Measurements from ENCODE around the gene FRMD6. TPM values are rescaled to one million over a fixed set of nuclear protein-coding genes. Genes with fewer than 3 reads are reported as not detected.

The FRMD6 gene
- total RNA-seq, 1 experiment from 2014 or later: 9.6 TPM

DNA sequence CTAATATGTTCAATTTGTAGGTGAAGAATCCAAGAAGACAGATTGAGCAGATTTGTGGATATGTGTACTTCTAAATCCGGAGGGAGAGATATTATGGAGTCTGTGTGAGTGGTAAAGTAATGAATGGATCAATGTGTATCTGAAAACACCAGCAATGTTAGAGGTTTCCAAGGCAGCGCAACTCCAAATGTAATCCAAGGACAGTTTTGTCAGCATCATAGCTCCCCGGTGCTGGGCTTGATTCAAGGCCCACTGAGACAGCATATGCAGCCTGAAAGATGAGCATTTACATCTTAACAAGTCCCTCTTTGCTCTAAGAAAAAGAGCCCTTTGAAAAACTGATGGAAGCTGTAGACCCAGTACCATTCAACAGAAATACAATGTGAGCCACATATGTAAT is 38.3 kb upstream of the FRMD6 start:
- Histone ChIP-seq H3K23ac (ENCODE audit: insufficient read length, low read depth, low read length) (no peak overlapping the region), H2BK15ac (ENCODE audit: low read depth, low read length) (no peak overlapping the region), H3K9me3 (ENCODE audit: control insufficient read depth, low read depth, low read length) (no peaks in the 10 kb centered on the region), H3K18ac (ENCODE audit: insufficient read length, low read depth, low read length) (no peak overlapping the region), H2AK5ac (ENCODE audit: insufficient read length, low read length) (no peak overlapping the region), H3K23me2 (ENCODE audit: insufficient read length, low read depth, low read length, poor library complexity, severe bottlenecking) (no peaks in the 10 kb centered on the region), H3K4me2 (ENCODE audit: insufficient read depth, insufficient read length, low read length) (no peak overlapping the region), H3K56ac (ENCODE audit: insufficient read length, low read depth, low read length) (no peak overlapping the region), H4K8ac (replicated peaks; ENCODE audit: insufficient read length, low read depth, low read length) (no peak overlapping the region), H3K79me2 (ENCODE audit: insufficient read depth, low read length) (no peaks in the 10 kb centered on the region), H4K20me1 (ENCODE audit: control insufficient read depth, insufficient read depth, insufficient read length) (no peaks in the 10 kb centered on the region), H3K4ac (ENCODE audit: low read depth, low read length) (no peak overlapping the region), H3K27ac (ENCODE audit: insufficient read length, low read depth, low read length) (no peak overlapping the region), H2AFZ (ENCODE audit: low read length) (no peak overlapping the region), H3K79me1 (ENCODE audit: insufficient read depth, low read depth, low read length, poor library complexity, severe bottlenecking) (no peaks in the 10 kb centered on the region), H4K91ac (ENCODE audit: insufficient read length, low read depth, low read length) (no peak overlapping the region), H3K14ac (ENCODE audit: insufficient read depth, low read length) (no peak overlapping the region), H4K5ac (ENCODE audit: insufficient read length, low read depth, low read length) (no peak overlapping the region), H3T11ph (ENCODE audit: low read length) (no peak overlapping the region), H2BK12ac (ENCODE audit: insufficient read length, low read depth, low read length) (no peak overlapping the region), H2BK120ac (ENCODE audit: low read depth, low read length, poor library complexity, severe bottlenecking) (no peak overlapping the region), H2BK20ac (ENCODE audit: low read depth, low read length, poor library complexity, severe bottlenecking) (no peak overlapping the region), H3K4me1 (ENCODE audit: insufficient read depth, low read length) (no peaks in the 10 kb centered on the region), H3K27me3 (ENCODE audit: insufficient read depth, low read length) (no peaks in the 10 kb centered on the region), H2BK5ac (ENCODE audit: insufficient read length, low read length) (no peak overlapping the region), H3K9ac (ENCODE audit: extremely low read depth, insufficient read length, low read length) (no peak overlapping the region)
- no peak overlapping the region for H3K27ac Mint-ChIP-seq
- TF ChIP-seq CTCF (conservative IDR thresholded peaks at IDR 0.05): no peak
- DNase-seq: no peak
- H3K36me3 Mint-ChIP-seq (ENCODE audit: insufficient read depth in 1 of 3, low read depth in 3 of 3): no peaks in the 10 kb centered on the region
- WGBS (ENCODE audit: extremely low coverage, insufficient read length, low lambda C conversion rate): no CpG with 5 or more reads among the region's 3 CpGs
- no peaks in the 10 kb centered on the region for H3K9me3 Mint-ChIP-seq
- H3K4me3 Mint-ChIP-seq: no peak overlapping the region
- H3K4me1 Mint-ChIP-seq: peaks cover 6 to 18% of the 10 kb centered on the region in 2 experiments
- no peaks in the 10 kb centered on the region; the same call in 1 of the 2 replicates for H3K27me3 Mint-ChIP-seq (ENCODE audit: low read depth)

Measured in H9 (cell line).